ENCODE measurements around the gene SAXO2. TPM values are rescaled to one million over a fixed set of nuclear protein-coding genes. Genes with fewer than 3 reads are reported as not detected.
A peak's percentile ranks its signal among the peaks of the same experiment; 100 is the strongest.
"Not testable (repeated sequence)": the region's sequence is repeated elsewhere in the genome, so short reads cannot be mapped to it uniquely, and the experiment has no call there.

The SAXO2 gene
- total and polyA plus RNA-seq, 2 of the 8 experiments (the other 6 are each of a cell fraction or from before 2014, with no cell fraction given): 3.1 TPM

GRCh38 chr15:82282386-82282785, 19.8 kb downstream of the SAXO2 start:
- H4K8ac ChIP-seq (ENCODE audit: extremely low read depth, insufficient read depth, low read length); H2BK15ac ChIP-seq (ENCODE audit: low read length); POLR2A ChIA-PET (ENCODE audit: partially characterized antibody); H3K4me2 ChIP-seq (ENCODE audit: insufficient read depth in 1 of 2, low read depth in 2 of 2, low read length in 2 of 2); H2BK120ac ChIP-seq (replicated peaks; ENCODE audit: low read depth, low read length); H2BK5ac ChIP-seq (ENCODE audit: low read depth, low read length); H2AK5ac ChIP-seq (ENCODE audit: low read depth, low read length); H4K20me1 ChIP-seq (replicated peaks in 1 of 2; ENCODE audit: control insufficient read depth in 1 of 2, insufficient read depth in 2 of 2, low read length in 2 of 2); H3K23me2 ChIP-seq (ENCODE audit: low read depth, low read length); H4K91ac ChIP-seq (replicated peaks; ENCODE audit: insufficient read length, low read length); H4K5ac ChIP-seq (ENCODE audit: insufficient read length, low read depth, low read length); H3K79me1 ChIP-seq (ENCODE audit: low read depth, low read length); H3K23ac ChIP-seq (ENCODE audit: insufficient read length); H2BK12ac ChIP-seq (ENCODE audit: low read depth, low read length); H3K56ac ChIP-seq (replicated peaks; ENCODE audit: insufficient read length, low read depth, low read length); H2BK20ac ChIP-seq (ENCODE audit: low read length); H3K18ac ChIP-seq (ENCODE audit: extremely low read depth, low read length); H3K4ac ChIP-seq (replicated peaks; ENCODE audit: insufficient read length, low read depth, low read length); H3K4me1 ChIP-seq (replicated peaks in 1 of 4; ENCODE audit: control insufficient read depth in 3 of 4, insufficient read depth in 4 of 4, low read length in 3 of 4); H3K14ac ChIP-seq (ENCODE audit: insufficient read length); H3K27ac ChIP-seq (ENCODE audit: low read depth, low read length); H2AFZ ChIP-seq (ENCODE audit: low read length); H3K9ac ChIP-seq (replicated peaks in 1 of 4; ENCODE audit: extremely low read depth in 1 of 4, low read depth in 3 of 4, low read length in 3 of 4); DNase-seq (ENCODE audit: low read depth in 1 of 2, low spot score in 2 of 2); H3K27me3 ChIP-seq (replicated peaks in 1 of 4; ENCODE audit: control insufficient read depth in 3 of 4, extremely low read depth in 1 of 4, insufficient read depth in 3 of 4, low read length in 3 of 4); H3K9me3 ChIP-seq (ENCODE audit: insufficient read depth in 2 of 2, low read depth in 1 of 2, low read length in 1 of 2); H3K79me2 ChIP-seq (ENCODE audit: control insufficient read depth in 1 of 2, insufficient read depth in 2 of 2, low read length in 2 of 2); H3K36me3 ChIP-seq (ENCODE audit: control insufficient read depth in 2 of 4, insufficient read depth in 4 of 4, low read length in 3 of 4); H3K4me3 ChIP-seq (ENCODE audit: extremely low read depth in 1 of 4, insufficient read depth in 2 of 4, low read depth in 3 of 4, low read length in 4 of 4): not testable (repeated sequence)
- peak; percentile 74 for FAIRE-seq
- WGBS, 2 experiments (ENCODE audit: extremely low coverage in 1 of 2, insufficient coverage in 1 of 2, insufficient read length in 1 of 2, insufficient replicate concordance in 2 of 2, low coverage in 1 of 2, low lambda C conversion rate in 2 of 2, missing lambda C conversion rate in 1 of 2): 98% methylated on average over 4 of the region's 4 CpGs; no CpG with 5 or more reads in 1 of the 2 experiments
- CTCF ChIA-PET (ENCODE audit: partially characterized antibody): interaction anchor here (0.8 to 2.3 kb wide), 4 partner anchors 10 to 21 kb away, joined by 4 to 8 read pairs (median 4); no protein-coding TSS in a partner anchor
- TF ChIP-seq CTCF (IDR thresholded peaks at IDR 0.05; ENCODE audit: control extremely low read depth in 1 of 3, insufficient read depth in 1 of 3, low read depth in 1 of 3, low read length in 3 of 3): peak in 1 of 3 experiments; percentile 15; a peak in 1 of 4 replicates
